HEK293T (cell line): ENCODE data around the gene SVOP.
"Not testable (repeated sequence)": the region's sequence is repeated elsewhere in the genome, so short reads cannot be mapped to it uniquely, and the experiment has no call there.

Experiments used
- CTCF ChIA-PET: fragments of 350-600 bp; formaldehyde crosslinking; extraction: SDS; loops from one replicate; lab custom pipeline; 2021; ENCODE audit warnings: antibody characterized with exemption, inconsistent platforms; lab: Yijun Ruan, JAX
- POLR2A ChIA-PET: fragments of 350-600 bp; formaldehyde crosslinking; extraction: SDS; loops from one replicate; lab custom pipeline; 2020; ENCODE audit warnings: antibody characterized with exemption, inconsistent platforms; lab: Yijun Ruan, JAX
- DNase-seq: peaks from one replicate; pipeline ENCODE4 v3.0.0; 2012; ENCODE audit warnings: mixed read lengths; ENCODE audit errors: extremely low spot score
- ARNT ChIP-seq: fragments of 450-650 bp; IDR thresholded peaks from 2 replicates; pipeline ENCODE4 v1.6.1; 2017; ENCODE audit warnings: mild to moderate bottlenecking
- BHLHE40 ChIP-seq: fragments of 450-650 bp; IDR thresholded peaks from 2 replicates; pipeline ENCODE4 v1.6.1; 2016; ENCODE audit warnings: mild to moderate bottlenecking, moderate library complexity, borderline replicate concordance
- CTBP1 ChIP-seq: fragments of 450-650 bp; IDR thresholded peaks from 2 replicates; pipeline ENCODE4 v1.6.1; 2016; ENCODE audit warnings: borderline replicate concordance
- ELF4 ChIP-seq: fragments of 450-650 bp; IDR thresholded peaks from 2 replicates; pipeline ENCODE4 v1.6.1; 2017; ENCODE audit warnings: antibody characterized with exemption
- FOXA1 ChIP-seq: fragments of 450-650 bp; IDR thresholded peaks from 2 replicates; pipeline ENCODE4 v1.6.1; 2016; ENCODE audit warnings: mild to moderate bottlenecking
- FOXK2 ChIP-seq: fragments of 450-650 bp; IDR thresholded peaks from 2 replicates; pipeline ENCODE4 v1.6.1; 2016; ENCODE audit warnings: mild to moderate bottlenecking
- FOXM1 ChIP-seq: fragments of 450-650 bp; IDR thresholded peaks from 2 replicates; pipeline ENCODE4 v1.6.1; 2017; ENCODE audit warnings: mild to moderate bottlenecking, borderline replicate concordance
- HDGF ChIP-seq: fragments of 450-650 bp; IDR thresholded peaks from 2 replicates; pipeline ENCODE4 v1.6.1; 2017; ENCODE audit warnings: antibody characterized with exemption, borderline replicate concordance
- L3MBTL2 ChIP-seq: fragments of 450-650 bp; conservative IDR thresholded peaks from 2 replicates; pipeline ENCODE4 v1.6.1; 2016; ENCODE audit warnings: mild to moderate bottlenecking
- LEF1 ChIP-seq: fragments of 450-650 bp; IDR thresholded peaks from 2 replicates; pipeline ENCODE4 v1.6.1; 2017; ENCODE audit warnings: mild to moderate bottlenecking, borderline replicate concordance
- NFRKB ChIP-seq: fragments of 450-650 bp; IDR thresholded peaks from 2 replicates; pipeline ENCODE4 v1.6.1; 2016; ENCODE audit warnings: mild to moderate bottlenecking, moderate library complexity
- SP1 ChIP-seq: fragments of 450-650 bp; IDR thresholded peaks from 2 replicates; pipeline ENCODE4 v1.6.1; 2017
- SUZ12 ChIP-seq: fragments of 450-650 bp; IDR thresholded peaks from 2 replicates; pipeline ENCODE4 v1.6.1; 2016; ENCODE audit warnings: mild to moderate bottlenecking
- TARDBP ChIP-seq: fragments of 450-650 bp; IDR thresholded peaks from 2 replicates; pipeline ENCODE4 v1.6.1; 2016
- ZNF384 ChIP-seq: fragments of 450-650 bp; IDR thresholded peaks from 2 replicates; pipeline ENCODE4 v1.6.1; 2016
- TF ChIP-seq, protein P1 (sequence below): fragments of 450-650 bp; IDR thresholded peaks from 2 replicates; pipeline ENCODE4 v1.6.1; 2016

SVOP gene

DNA sequence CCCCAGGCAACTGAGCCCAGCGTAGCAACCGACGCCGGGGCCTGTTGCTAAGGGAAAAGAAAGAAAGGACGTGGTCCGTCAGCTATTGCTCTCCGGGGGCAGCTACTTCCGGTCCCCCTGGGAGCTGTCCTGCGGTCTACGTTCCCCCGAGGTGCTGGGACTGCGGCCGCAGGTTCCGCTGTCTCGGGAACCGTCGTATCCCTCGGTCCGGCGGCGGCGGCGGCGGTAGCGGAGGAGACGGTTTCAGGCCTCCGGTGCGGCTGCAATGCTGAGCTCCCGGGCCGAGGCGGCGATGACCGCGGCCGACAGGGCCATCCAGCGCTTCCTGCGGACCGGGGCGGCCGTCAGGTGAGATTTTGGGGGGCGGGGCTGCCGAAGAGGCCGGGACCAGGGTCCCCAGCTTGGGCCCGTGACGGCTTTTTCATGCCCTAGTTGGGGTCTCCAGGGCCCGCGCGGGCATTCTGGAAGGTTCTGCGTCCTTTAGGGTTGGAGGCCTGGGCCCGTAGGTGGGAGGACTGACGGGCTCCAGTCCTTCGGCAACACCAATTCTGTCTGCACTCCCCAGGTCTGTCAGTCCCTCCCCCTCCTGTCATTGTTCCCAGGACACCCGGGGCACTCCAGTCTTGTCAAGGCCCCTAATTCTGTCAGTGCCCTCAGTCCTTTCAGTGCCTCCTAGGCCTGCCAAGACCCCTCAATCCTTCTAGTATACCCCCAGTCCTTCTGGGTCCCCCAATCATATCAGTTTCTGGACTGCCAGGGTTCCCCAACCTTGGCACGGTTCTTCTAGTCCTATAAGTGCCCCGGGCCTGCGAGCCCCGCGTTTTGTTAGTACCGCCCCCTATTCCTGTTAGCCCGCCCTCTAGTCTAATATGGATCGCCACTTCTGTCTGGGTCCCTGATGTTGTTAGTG is 31.8 kb upstream of the SVOP start, which contains the start of gene USP30:
TSS of gene USP30 (plus strand) at position 163 of the 910 bp plus-strand sequence. CDS start at position 266, 103 bp downstream.
- POLR2A ChIA-PET: interaction anchor here (0.6 to 1.0 kb wide), 2 partner anchors 19 to 121 kb away, joined by 3 to 4 read pairs; no protein-coding TSS in a partner anchor
- DNase-seq: peak; percentile 93
- CTCF ChIA-PET: no interaction called here
- TF ChIP-seq LEF1 (no peak), CTBP1 (peak; percentile 93), FOXK2 (no peak), ELF4 (peak; percentile 48; the same call in 1 of the 2 replicates), L3MBTL2 (0 out of 2 replicates have a peak, but pooled peaks have one; percentile 23), ARNT (peak; percentile 70; the same call in 1 of the 2 replicates), FOXM1 (peak; percentile 77), ZNF384 (no peak), NFRKB (no peak)
- TF ChIP-seq, protein P1, sequence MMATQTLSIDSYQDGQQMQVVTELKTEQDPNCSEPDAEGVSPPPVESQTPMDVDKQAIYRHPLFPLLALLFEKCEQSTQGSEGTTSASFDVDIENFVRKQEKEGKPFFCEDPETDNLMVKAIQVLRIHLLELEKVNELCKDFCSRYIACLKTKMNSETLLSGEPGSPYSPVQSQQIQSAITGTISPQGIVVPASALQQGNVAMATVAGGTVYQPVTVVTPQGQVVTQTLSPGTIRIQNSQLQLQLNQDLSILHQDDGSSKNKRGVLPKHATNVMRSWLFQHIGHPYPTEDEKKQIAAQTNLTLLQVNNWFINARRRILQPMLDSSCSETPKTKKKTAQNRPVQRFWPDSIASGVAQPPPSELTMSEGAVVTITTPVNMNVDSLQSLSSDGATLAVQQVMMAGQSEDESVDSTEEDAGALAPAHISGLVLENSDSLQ: peak; percentile 79

DNA sequence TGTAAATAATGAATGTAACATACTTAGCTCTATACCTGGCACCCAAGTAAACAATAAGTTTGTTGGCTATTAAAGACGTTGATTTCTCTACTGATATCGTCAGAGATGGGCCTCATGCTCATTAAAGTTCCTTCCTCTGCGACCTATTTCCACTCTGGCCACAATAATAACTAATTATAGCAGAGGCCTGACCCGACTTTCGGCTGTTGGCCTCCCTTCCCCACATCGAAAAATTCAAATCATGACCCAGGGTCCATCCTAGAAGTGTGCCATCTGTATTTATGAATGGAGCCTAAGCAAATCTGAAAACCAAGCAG is 31.2 kb upstream of the SVOP start:
- POLR2A ChIA-PET: interaction anchor here (0.6 to 1.0 kb wide), 2 partner anchors 19 to 121 kb away, joined by 3 to 4 read pairs; no protein-coding TSS in a partner anchor
- no peak for DNase-seq
- no peak for TF ChIP-seq CTBP1
- no peak for TF ChIP-seq HDGF
- no peak for TF ChIP-seq FOXM1
- TF ChIP-seq ZNF384: no peak
- TF ChIP-seq NFRKB: no peak
- no peak for TF ChIP-seq BHLHE40
- no peak for TF ChIP-seq L3MBTL2
- no peak for TF ChIP-seq FOXK2
- TF ChIP-seq FOXA1: no peak
- TF ChIP-seq SP1: no peak
- TF ChIP-seq, protein P1: no peak
- TF ChIP-seq LEF1: no peak
- no peak for TF ChIP-seq TARDBP
- no peak for TF ChIP-seq ELF4
- no peak for TF ChIP-seq ARNT
- TF ChIP-seq SUZ12: no peak
- CTCF ChIA-PET: no interaction called here

DNA sequence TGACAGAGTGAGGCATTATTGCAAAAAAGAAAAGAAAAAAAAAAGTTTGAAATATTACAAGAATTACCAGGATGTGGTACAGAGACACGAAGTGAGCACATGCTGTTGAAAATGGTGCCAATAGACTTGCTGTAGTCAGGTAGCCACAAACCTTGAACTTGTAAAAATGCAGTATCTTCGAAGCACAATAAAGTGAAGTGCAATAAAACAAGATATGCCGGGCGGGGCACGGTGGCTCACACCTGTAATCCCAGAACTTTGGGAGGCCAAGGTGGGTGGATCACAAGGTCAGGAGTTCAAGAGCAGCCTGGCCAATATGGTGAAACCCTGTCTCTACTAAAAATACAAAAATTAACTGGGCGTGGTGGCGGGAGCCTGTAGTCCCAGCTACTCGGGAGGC is 28.9 kb upstream of the SVOP start:
- DNase-seq, POLR2A ChIA-PET, CTCF ChIA-PET: not testable (repeated sequence)

DNA sequence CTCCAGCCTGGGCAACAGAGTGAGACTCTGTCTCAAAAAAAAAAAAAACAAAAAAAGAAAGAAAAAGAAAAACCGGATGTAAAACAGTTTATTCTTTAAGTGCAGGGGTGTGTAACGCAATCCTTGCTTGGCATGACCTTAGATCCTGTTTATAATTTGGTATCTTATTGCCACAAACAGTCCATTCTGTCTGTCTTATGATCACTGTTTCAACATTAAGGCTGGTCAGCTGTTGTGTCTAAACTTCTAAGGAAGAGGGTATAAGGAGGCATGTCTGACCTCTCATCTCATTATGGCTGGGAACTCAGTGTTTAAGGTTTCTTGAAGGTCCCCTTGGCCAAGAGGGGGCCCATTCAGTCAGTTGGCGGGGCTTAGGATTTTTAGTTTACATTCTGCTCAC is 27.8 kb upstream of the SVOP start:
- CTCF ChIA-PET, DNase-seq, POLR2A ChIA-PET: not testable (repeated sequence)

DNA sequence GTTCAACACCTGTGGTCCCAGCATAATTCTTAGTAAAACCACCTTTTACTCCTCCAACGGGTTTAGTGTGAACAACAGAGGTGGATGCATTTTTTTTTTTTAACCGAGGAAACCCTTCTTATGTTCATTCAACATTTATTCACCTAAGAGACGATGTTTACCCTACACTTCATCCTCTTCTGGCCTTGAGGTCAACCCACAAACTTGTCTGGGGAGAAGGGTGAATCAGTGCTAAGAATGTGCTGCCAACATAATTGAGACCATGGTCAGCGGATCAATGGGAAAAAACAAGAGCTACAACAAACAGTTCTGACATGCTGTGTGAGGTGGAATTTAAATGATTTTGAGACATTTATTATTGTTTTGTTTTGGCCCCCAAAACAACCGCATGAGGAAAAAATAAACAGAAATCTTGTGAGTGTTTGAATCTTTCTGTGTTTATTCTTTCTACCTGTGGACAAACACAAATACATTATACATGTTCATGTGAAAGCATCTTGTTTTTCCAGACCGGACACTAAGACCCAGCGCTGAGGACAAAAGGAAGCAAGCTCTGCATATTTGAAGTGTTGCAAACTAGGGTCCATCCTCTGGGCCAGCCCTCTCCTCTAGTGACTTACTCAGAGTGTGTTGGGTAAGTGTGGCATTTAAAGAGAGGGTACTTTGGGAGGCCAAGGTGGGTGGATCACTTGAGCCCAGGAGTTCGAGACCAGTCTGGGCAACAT is 26.4 kb upstream of the SVOP start:
- POLR2A ChIA-PET: no interaction called here
- CTCF ChIA-PET: no interaction called here
- TF ChIP-seq SP1 (no peak), BHLHE40 (no peak), ZNF384 (no peak), LEF1 (no peak), SUZ12 (no peak), FOXA1 (no peak), FOXM1 (no peak), ELF4 (no peak), L3MBTL2 (no peak), CTBP1 (no peak), TARDBP (no peak), FOXK2 (no peak), ARNT (no peak), NFRKB (no peak), HDGF (no peak)
- TF ChIP-seq, protein P1: no peak
- DNase-seq: no peak

DNA sequence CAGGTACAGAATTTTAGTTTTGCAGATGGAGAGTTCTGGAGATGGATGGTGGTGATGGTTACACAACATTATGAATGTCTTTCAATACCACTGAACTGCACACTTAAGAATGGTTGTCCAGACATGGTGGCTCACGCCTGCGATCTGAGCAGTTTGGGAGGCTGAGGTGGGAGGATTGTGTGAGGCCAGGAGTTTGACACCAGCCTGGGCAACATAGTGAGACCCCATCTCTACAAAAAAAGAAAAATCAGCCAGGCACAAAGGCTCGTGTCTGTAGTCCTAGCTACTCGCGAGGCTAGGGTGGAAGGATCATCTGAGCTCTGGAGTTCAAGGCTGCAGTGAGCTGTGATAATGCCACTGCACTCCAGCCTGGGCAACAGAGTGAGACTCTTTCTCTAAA is 23.4 kb upstream of the SVOP start:
- no peak for DNase-seq
- TF ChIP-seq CTBP1: no peak
- ChIA-PET CTCF (no interaction called here), POLR2A (no interaction called here)
